Activated CD8-positive, alpha-beta memory T cell treated with anti-CD3 and anti-CD28 coated beads for 36 hours (primary cell): Measurements from ENCODE around the gene PNLIPRP1. TPM values are rescaled to one million over a fixed set of nuclear protein-coding genes. Genes with fewer than 3 reads are reported as not detected.

Source experiments
- total RNA-seq, 2 experiments: library from RNA; stranded (reverse); gene quantifications; one replicate each; pipeline ENCODE4 v1.2.3, GENCODE V29; 2021

The PNLIPRP1 gene
- total RNA-seq, 2 experiments from 2014 or later, result not detected

Other genes starting within 250 kb of the PNLIPRP1 start
- not detected for gene PNLIPRP3, start 163.1 kb upstream of the PNLIPRP1 start, total RNA-seq
- not detected for gene PNLIP, start 45.0 kb upstream of the PNLIPRP1 start, total RNA-seq
- not detected for gene PNLIPRP2, start 30.0 kb downstream of the PNLIPRP1 start, total RNA-seq
- not detected for gene HSPA12A, start 151.6 kb downstream of the PNLIPRP1 start, total RNA-seq